ENCODE results near the gene GPR162. TPM values are rescaled to one million over a fixed set of nuclear protein-coding genes. Genes with fewer than 3 reads are reported as not detected.
"Not testable (repeated sequence)": the region's sequence is repeated elsewhere in the genome, so short reads cannot be mapped to it uniquely, and the experiment has no call there.

GPR162 gene
- total RNA-seq, 1 experiment from 2014 or later, result 2.3 TPM

- no TSS peak for BruUV-seq (replicated peaks)
- Histone ChIP-seq H3K4me2 (ENCODE audit: low read length) (peak within 1 kb of the TSS; percentile 92), H3K9ac (ENCODE audit: low read length) (peak within 1 kb of the TSS; percentile 86), H3K27me3 (ENCODE audit: insufficient read depth, low read length) (no peaks in the 10 kb centered on the region), H3K27ac (ENCODE audit: low read depth, low read length) (peak within 1 kb of the TSS; percentile 96), H3K36me3 (ENCODE audit: control insufficient read depth in 1 of 2, insufficient read depth in 2 of 2, low read length in 2 of 2) (peaks cover 8 to 33% of the 10 kb centered on the region in 2 experiments; a peak in 3 of 4 replicates), H3K9me2 (ENCODE audit: insufficient read depth) (no peaks in the 10 kb centered on the region), H4K20me1 (ENCODE audit: insufficient read depth) (peaks cover 12% of the 10 kb centered on the region; the same call in 1 of the 2 replicates), H3K4me1 (ENCODE audit: control insufficient read depth in 1 of 2, insufficient read depth in 2 of 2, low read length in 2 of 2) (peaks cover 23 to 50% of the 10 kb centered on the region in 2 experiments), H3K4me3 (replicated peaks in 1 of 2; ENCODE audit: low read depth in 1 of 2, low read length in 2 of 2) (peak within 1 kb of the TSS; percentile 73 to 92), H3K9me3 (ENCODE audit: control insufficient read depth in 1 of 2, insufficient read depth in 1 of 2, low read depth in 1 of 2, low read length in 2 of 2) (no peaks in the 10 kb centered on the region), H2AFZ (ENCODE audit: low read depth, low read length, poor library complexity, severe bottlenecking) (no peak within 1 kb of the TSS), H3K79me2 (ENCODE audit: insufficient read depth, low read length) (peaks cover 44% of the 10 kb centered on the region)
- TF ChIP-seq POLR2AphosphoS5 (IDR thresholded peaks at IDR 0.05; ENCODE audit: low read depth, low read length), result peak; percentile 87
- peak; percentile 35 for TF ChIP-seq TCF7L2 (IDR thresholded peaks at IDR 0.05; ENCODE audit: borderline replicate concordance, extremely low read depth, insufficient read depth, insufficient read length)
- TF ChIP-seq ZFX (IDR thresholded peaks at IDR 0.05), result peak; percentile 63; the same call in 1 of the 2 replicates
- no peak for TF ChIP-seq ATF3 (IDR thresholded peaks at IDR 0.05)
- TF ChIP-seq YY1 (IDR thresholded peaks at IDR 0.05; ENCODE audit: extremely low read depth, insufficient replicate concordance, low read depth, low read length), result no peak
- TF ChIP-seq JUND (IDR thresholded peaks at IDR 0.05), result no peak
- peak; percentile 35 for TF ChIP-seq POLR2A (IDR thresholded peaks at IDR 0.05; ENCODE audit: borderline replicate concordance, extremely low read depth, insufficient read depth, insufficient read length)
- intact Hi-C loops (cut with micrococcal nuclease), result loop anchor here (1.0 to 5.0 kb wide), 4 partner anchors 54 to 764 kb away; partner anchors contain the start of gene ATN1
- ChIA-PET RAD21 (ENCODE audit: low non-redundant PET in 1 of 2, low total read pairs in 2 of 2, uncharacterized antibody in 2 of 2, unreplicated experiment in 2 of 2) (interaction anchor here (0.9 to 1.3 kb wide), 4 partner anchors 18 to 52 kb away, joined by 3 to 5 read pairs (median 4); partner anchors contain the start of gene USP5 (in 1 of the 2)), CTCF (interaction anchor here (0.6 to 4.1 kb wide), 27 partner anchors 8 to 316 kb away, joined by 3 to 30 read pairs (median 6); partner anchors contain the start of genes C12orf57, C1RL, CDCA3 and COPS7A), POLR2A (interaction anchor here (1.1 to 10.9 kb wide), 10 partner anchors 8 to 150 kb away, joined by 3 to 186 read pairs (median 10); partner anchors contain the start of genes C12orf57, CDCA3, COPS7A and RNU7-1)
- ATAC-seq, result peak; percentile 79
- peak; percentile 89 for DNase-seq (ENCODE audit: low read depth, low spot score)
Measured at GRCh38 chr12:6873094-6874014, 51.7 kb downstream of the GPR162 start, which contains the start of gene SPSB2. SPSB2 (minus strand) TSS chr12:6873303; CDS start chr12:6872901, 402 bp downstream.

GRCh38 chr12:6874015-6874368 lies 52.4 kb downstream of the GPR162 start:
- Histone ChIP-seq H3K9ac (ENCODE audit: low read length) (peak overlapping the region; percentile 86), H3K79me2 (ENCODE audit: insufficient read depth, low read length) (peaks cover 37% of the 10 kb centered on the region), H3K36me3 (ENCODE audit: control insufficient read depth in 1 of 2, insufficient read depth in 2 of 2, low read length in 2 of 2) (peaks cover 8 to 28% of the 10 kb centered on the region in 2 experiments; a peak in 3 of 4 replicates), H3K4me1 (ENCODE audit: control insufficient read depth in 1 of 2, insufficient read depth in 2 of 2, low read length in 2 of 2) (peaks cover 20 to 43% of the 10 kb centered on the region in 2 experiments), H3K4me3 (replicated peaks in 1 of 2; ENCODE audit: low read depth in 1 of 2, low read length in 2 of 2) (peak overlapping the region; percentile 73 to 92), H3K4me2 (ENCODE audit: low read length) (peak overlapping the region; percentile 92), H3K27ac (ENCODE audit: low read depth, low read length) (peak overlapping the region; percentile 78)
- BruUV-seq (replicated peaks); ATAC-seq; H3K27me3 ChIP-seq (ENCODE audit: insufficient read depth, low read length); RAD21 ChIA-PET (ENCODE audit: low non-redundant PET in 1 of 2, low total read pairs in 2 of 2, uncharacterized antibody in 2 of 2, unreplicated experiment in 2 of 2); H2AFZ ChIP-seq (ENCODE audit: low read depth, low read length, poor library complexity, severe bottlenecking); H4K20me1 ChIP-seq (ENCODE audit: insufficient read depth); H3K9me2 ChIP-seq (ENCODE audit: insufficient read depth); H3K9me3 ChIP-seq (ENCODE audit: control insufficient read depth in 1 of 2, insufficient read depth in 1 of 2, low read depth in 1 of 2, low read length in 2 of 2); DNase-seq (ENCODE audit: low read depth, low spot score): not testable (repeated sequence)
- intact Hi-C loops (cut with micrococcal nuclease), result loop anchor here (5.0 kb wide), 2 partner anchors 53 to 763 kb away; partner anchors contain the start of gene ATN1
- CTCF ChIA-PET, result interaction anchor here (3.4 to 4.1 kb wide), 2 partner anchors 18 to 52 kb away, joined by 30 read pairs; no protein-coding TSS in a partner anchor
- POLR2A ChIA-PET, result interaction anchor here (10.9 kb wide), 1 partner anchor 22 kb away, joined by 186 read pairs; the partner anchor contains the start of genes CDCA3 and USP5

Data from HCT116 (cell line).